A549 treated with RU486 at 1 μM for 4 hours (cell line): Measurements from ENCODE around the gene POU3F3. TPM values are rescaled to one million over a fixed set of nuclear protein-coding genes. Genes with fewer than 3 reads are reported as not detected.

Source experiments
- total RNA-seq: library from RNA; stranded (reverse); fragments of 200-300 nt; extraction: Qiagen RNA extraction; gene quantifications from 5 replicates; pipeline ENCODE4 v1.2.3, GENCODE V29; 2022; ENCODE audit warnings: low read depth

POU3F3 gene
- total RNA-seq = 0.02 to 0.06 TPM in 2 of 5 replicates, not detected in the others

GRCh38 chr2:104853534-104854497, at the start of gene POU3F3:
TSS of gene POU3F3 (plus strand) at chr2:104854115. CDS start at chr2:104855511, 1,396 bp downstream.

Other genes starting within 250 kb of the POU3F3 start
- gene MRPS9, start 184.0 kb downstream of the POU3F3 start, total RNA-seq = 29.4 to 37.1 TPM (median 31.7 TPM) in 5 replicates